Trophoblast cell (in vitro differentiated cells and primary cell): ENCODE data around the gene LCE1A.

ENCODE experiments used
- DNase-seq, 2 donors: peaks; one replicate each; pipeline ENCODE4 v3.0.0-alpha.2; 2016
- H2AFZ ChIP-seq: 2 replicates; pipeline ENCODE4 v1.6.1; 2013; ENCODE audit warnings: low read length, moderate library complexity, mild to moderate bottlenecking; ENCODE audit not compliant: insufficient read depth, poor library complexity
- H2AK5ac ChIP-seq: 2 replicates; pipeline ENCODE4 v1.6.1; 2013; ENCODE audit warnings: mild to moderate bottlenecking, low read length
- H2BK120ac ChIP-seq: 2 replicates; pipeline ENCODE4 v1.6.1; 2013; ENCODE audit warnings: low read length, mild to moderate bottlenecking, moderate library complexity; ENCODE audit not compliant: insufficient read depth, poor library complexity
- H2BK12ac ChIP-seq: 2 replicates; pipeline ENCODE4 v1.6.1; 2013; ENCODE audit warnings: mild to moderate bottlenecking, low read length, moderate library complexity
- H2BK5ac ChIP-seq: 2 replicates; pipeline ENCODE4 v1.6.1; 2013; ENCODE audit warnings: low read length, low read depth, moderate library complexity, mild to moderate bottlenecking; ENCODE audit not compliant: poor library complexity
- H3K14ac ChIP-seq: 2 replicates; pipeline ENCODE4 v1.6.1; 2013; ENCODE audit warnings: mild to moderate bottlenecking, low read length
- H3K18ac ChIP-seq: 2 replicates; pipeline ENCODE4 v1.6.1; 2013; ENCODE audit warnings: mild to moderate bottlenecking, low read length
- H3K23ac ChIP-seq: 2 replicates; pipeline ENCODE4 v1.6.1; 2013; ENCODE audit warnings: low read length
- H3K27ac ChIP-seq: 2 replicates; pipeline ENCODE4 v1.5.1; 2013; ENCODE audit warnings: low read depth, mild to moderate bottlenecking, inconsistent platforms, low read length, moderate library complexity
- H3K27me3 ChIP-seq: 2 replicates; pipeline ENCODE4 v1.6.1; 2013; ENCODE audit warnings: inconsistent platforms, mild to moderate bottlenecking, low read length, moderate library complexity; ENCODE audit not compliant: insufficient read depth
- H3K36me3 ChIP-seq, 2 experiments: 1 replicate in 1 of 2; 2 replicates in 1 of 2; pipeline ENCODE4 v1.6.1; 2013; ENCODE audit warnings: low read length in 2 of 2, mild to moderate bottlenecking in 2 of 2, moderate library complexity in 1 of 2; ENCODE audit not compliant: insufficient read depth in 2 of 2, control insufficient read depth in 1 of 2
- H3K4ac ChIP-seq: 2 replicates; pipeline ENCODE4 v1.6.1; 2013; ENCODE audit warnings: low read depth, mild to moderate bottlenecking, low read length, moderate library complexity
- H3K4me1 ChIP-seq, 2 experiments: 1 replicate in 1 of 2; 2 replicates in 1 of 2; pipeline ENCODE4 v1.6.1; 2013; ENCODE audit warnings: low read length in 2 of 2, mild to moderate bottlenecking in 2 of 2, moderate library complexity in 1 of 2; ENCODE audit not compliant: insufficient read depth in 2 of 2, control insufficient read depth in 1 of 2
- H3K4me2 ChIP-seq: 2 replicates; pipeline ENCODE4 v1.6.1; 2013; ENCODE audit warnings: inconsistent platforms, mild to moderate bottlenecking, low read length, moderate library complexity
- H3K4me3 ChIP-seq: 2 replicates; pipeline ENCODE4 v1.5.1; 2013; ENCODE audit warnings: mild to moderate bottlenecking, low read depth, low read length, inconsistent platforms
- H3K79me1 ChIP-seq: one replicate; pipeline ENCODE4 v1.6.1; 2013; ENCODE audit warnings: low read length
- H3K79me2 ChIP-seq: 2 replicates; pipeline ENCODE4 v1.6.1; 2013; ENCODE audit warnings: low read length, mild to moderate bottlenecking; ENCODE audit not compliant: control insufficient read depth, insufficient read depth, poor library complexity
- H3K9ac ChIP-seq: 2 replicates; pipeline ENCODE4 v1.6.1; 2013; ENCODE audit warnings: mild to moderate bottlenecking, low read length
- H3K9me3 ChIP-seq: 2 replicates; pipeline ENCODE4 v1.6.1; 2013; ENCODE audit warnings: low read depth, mild to moderate bottlenecking, control low read depth, inconsistent platforms, low read length; ENCODE audit not compliant: insufficient read depth
- H4K12ac ChIP-seq: 2 replicates; pipeline ENCODE4 v1.6.1; 2013; ENCODE audit warnings: low read depth, mild to moderate bottlenecking, low read length, moderate library complexity
- H4K8ac ChIP-seq: 2 replicates; pipeline ENCODE4 v1.6.1; 2013; ENCODE audit warnings: low read depth, mild to moderate bottlenecking, low read length, moderate library complexity
- H4K91ac ChIP-seq: one replicate; pipeline ENCODE4 v1.6.1; 2013; ENCODE audit warnings: low read depth, mild to moderate bottlenecking, low read length, moderate library complexity
- WGBS: extraction: QIAGEN DNeasy Blood & Tissue Kit; methylation state at CpG from one replicate; pipeline ENCODE4 v1.1.7; 2013; ENCODE audit warnings: missing lambda C conversion rate; ENCODE audit not compliant: insufficient read length, insufficient coverage; ENCODE audit errors: extremely low coverage; 5-methylcytosine and 5-hydroxymethylcytosine counted together

Gene LCE1A

GRCh38 chr1:152858062-152858461 is 30.8 kb downstream of the LCE1A start:
- H3K27ac ChIP-seq: no peak overlapping the region
- no peaks in the 10 kb centered on the region for H3K79me2 ChIP-seq
- no peak for DNase-seq
- H2BK12ac ChIP-seq: no peak overlapping the region
- H4K8ac ChIP-seq: no peak overlapping the region
- no peak overlapping the region for H4K91ac ChIP-seq
- H2BK5ac ChIP-seq: no peak overlapping the region
- H3K27me3 ChIP-seq: no peaks in the 10 kb centered on the region
- H3K18ac ChIP-seq: no peak overlapping the region
- H3K4me1 ChIP-seq: no peaks in the 10 kb centered on the region
- WGBS: no CpG with 5 or more reads among the region's 1 CpG
- H3K23ac ChIP-seq: no peak overlapping the region
- no peak overlapping the region for H2BK120ac ChIP-seq
- H2AFZ ChIP-seq: no peak overlapping the region
- H2AK5ac ChIP-seq: no peak overlapping the region
- H3K36me3 ChIP-seq: no peaks in the 10 kb centered on the region
- no peak overlapping the region for H3K4me2 ChIP-seq
- no peak overlapping the region for H3K4ac ChIP-seq
- no peak overlapping the region for H4K12ac ChIP-seq
- H3K14ac ChIP-seq: no peak overlapping the region
- no peak overlapping the region for H3K4me3 ChIP-seq
- no peak overlapping the region for H3K9ac ChIP-seq
- H3K79me1 ChIP-seq: no peaks in the 10 kb centered on the region
- H3K9me3 ChIP-seq: peaks cover 18% of the 10 kb centered on the region

DNA sequence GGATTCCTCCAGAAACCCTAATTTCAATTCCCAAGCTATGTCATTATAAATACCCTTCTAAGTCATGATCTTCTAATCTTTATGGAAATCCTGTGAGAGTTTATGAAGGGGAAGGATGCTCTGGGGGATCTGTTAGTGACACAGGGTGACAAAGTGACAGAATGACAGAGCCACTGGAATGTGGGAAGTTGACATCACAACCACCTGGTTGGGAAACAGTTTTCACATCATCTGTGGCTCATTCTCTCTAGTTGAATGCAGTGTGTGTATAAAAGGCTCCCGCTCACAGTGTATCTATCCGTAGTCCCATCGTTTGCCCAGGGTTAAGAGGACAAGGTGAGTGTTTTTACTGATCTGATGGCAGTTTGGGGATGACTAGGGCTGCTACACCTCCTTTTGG is 32.4 kb downstream of the LCE1A start, which contains the start of gene LCE7A:
Gene LCE7A, plus strand, starts transcription at position 301 of the 400 bp plus-strand sequence. CDS start 702 bp downstream, outside the sequence.
- Histone ChIP-seq H3K18ac (no peak within 1 kb of the TSS), H2BK12ac (no peak within 1 kb of the TSS), H3K9ac (no peak within 1 kb of the TSS), H3K4ac (no peak within 1 kb of the TSS), H3K36me3 (no peaks in the 10 kb centered on the region), H2AK5ac (no peak within 1 kb of the TSS), H4K91ac (no peak within 1 kb of the TSS), H3K14ac (no peak within 1 kb of the TSS), H3K27me3 (no peaks in the 10 kb centered on the region), H4K8ac (no peak within 1 kb of the TSS), H3K23ac (no peak within 1 kb of the TSS), H3K4me1 (no peaks in the 10 kb centered on the region), H3K9me3 (peaks cover 18% of the 10 kb centered on the region), H3K79me1 (no peaks in the 10 kb centered on the region), H3K4me2 (no peak within 1 kb of the TSS), H3K79me2 (no peaks in the 10 kb centered on the region), H3K27ac (no peak within 1 kb of the TSS), H4K12ac (no peak within 1 kb of the TSS), H2AFZ (no peak within 1 kb of the TSS), H2BK5ac (no peak within 1 kb of the TSS), H3K4me3 (no peak within 1 kb of the TSS), H2BK120ac (no peak within 1 kb of the TSS)
- no CpG with 5 or more reads among the region's 3 CpGs for WGBS
- no peak for DNase-seq

GRCh38 chr1:152860129-152860528 is 32.9 kb downstream of the LCE1A start:
- H3K4me3 ChIP-seq: no peak overlapping the region
- no peak overlapping the region for H2AK5ac ChIP-seq
- H3K27me3 ChIP-seq: no peaks in the 10 kb centered on the region
- no peak overlapping the region for H3K23ac ChIP-seq
- no peak overlapping the region for H4K91ac ChIP-seq
- no peak overlapping the region for H3K4me2 ChIP-seq
- H3K4ac ChIP-seq: no peak overlapping the region
- no peak overlapping the region for H4K12ac ChIP-seq
- no peak overlapping the region for H2BK5ac ChIP-seq
- no peak overlapping the region for H3K18ac ChIP-seq
- 100% methylated on average over 1 of the region's 3 CpGs for WGBS
- no peak overlapping the region for H2BK120ac ChIP-seq
- H3K9me3 ChIP-seq: peaks cover 16% of the 10 kb centered on the region
- H2AFZ ChIP-seq: no peak overlapping the region
- no peak for DNase-seq
- H3K36me3 ChIP-seq: no peaks in the 10 kb centered on the region
- no peak overlapping the region for H2BK12ac ChIP-seq
- no peaks in the 10 kb centered on the region for H3K4me1 ChIP-seq
- no peaks in the 10 kb centered on the region for H3K79me1 ChIP-seq
- no peak overlapping the region for H4K8ac ChIP-seq
- H3K9ac ChIP-seq: no peak overlapping the region
- H3K79me2 ChIP-seq: no peaks in the 10 kb centered on the region
- H3K27ac ChIP-seq: no peak overlapping the region
- H3K14ac ChIP-seq: no peak overlapping the region

DNA sequence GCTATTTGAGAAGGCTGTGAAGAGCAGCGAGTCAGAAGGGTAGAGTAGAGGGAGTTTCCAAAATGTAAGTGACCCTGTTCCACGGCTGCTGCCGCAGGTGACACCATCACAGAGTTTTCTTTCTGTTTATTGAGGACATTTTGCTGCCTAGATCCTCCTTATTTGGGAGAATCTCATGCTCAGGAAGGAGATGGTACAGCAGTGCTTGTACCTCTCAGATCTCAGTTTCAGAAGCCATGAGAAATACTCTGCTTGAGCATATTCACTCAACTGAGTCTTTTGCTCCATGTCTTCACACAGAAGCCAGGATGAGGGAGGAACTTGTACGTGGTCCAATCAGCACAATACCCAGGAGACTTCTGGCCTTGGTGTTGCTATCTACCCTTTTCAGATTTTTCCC is 34.1 kb downstream of the LCE1A start:
- WGBS: no CpG with 5 or more reads among the region's 4 CpGs

More for the DNA sequence above, 34.1 kb downstream of the LCE1A start:
- Histone ChIP-seq H3K4ac (no peak overlapping the region), H3K18ac (no peak overlapping the region), H3K4me2 (no peak overlapping the region), H3K4me1 (no peaks in the 10 kb centered on the region), H3K79me1 (no peaks in the 10 kb centered on the region), H3K9me3 (peaks cover 12% of the 10 kb centered on the region), H4K91ac (no peak overlapping the region), H3K14ac (no peak overlapping the region), H4K8ac (no peak overlapping the region), H4K12ac (no peak overlapping the region), H3K27me3 (no peaks in the 10 kb centered on the region), H3K27ac (no peak overlapping the region), H2AFZ (no peak overlapping the region), H3K36me3 (no peaks in the 10 kb centered on the region), H3K9ac (no peak overlapping the region), H3K23ac (no peak overlapping the region), H2BK12ac (no peak overlapping the region), H3K79me2 (no peaks in the 10 kb centered on the region), H2AK5ac (no peak overlapping the region), H2BK5ac (no peak overlapping the region), H3K4me3 (no peak overlapping the region), H2BK120ac (no peak overlapping the region)
- DNase-seq: no peak
